Activated CD4-positive, CD25-positive, alpha-beta regulatory T cell treated with anti-CD3 and anti-CD28 coated beads, Interleukin-2, amount 50 U/mL, for 16 hours (primary cell): ENCODE results near the gene SLC38A3.

Source experiments
- DNase-seq: peaks from one replicate; pipeline ENCODE4 v3.0.0-alpha.2; 2020; ENCODE audit warnings: low read depth, low spot score

The SLC38A3 gene

GRCh38 chr3:50192124-50192523 is 12.9 kb upstream of the SLC38A3 start:
- DNase-seq = no peak

GRCh38 chr3:50192689-50193141 is 12.4 kb upstream of the SLC38A3 start:
- peak; percentile 66 for DNase-seq

- DNase-seq = no peak
Observed at GRCh38 chr3:50193286-50193685, 11.8 kb upstream of the SLC38A3 start.

DNA sequence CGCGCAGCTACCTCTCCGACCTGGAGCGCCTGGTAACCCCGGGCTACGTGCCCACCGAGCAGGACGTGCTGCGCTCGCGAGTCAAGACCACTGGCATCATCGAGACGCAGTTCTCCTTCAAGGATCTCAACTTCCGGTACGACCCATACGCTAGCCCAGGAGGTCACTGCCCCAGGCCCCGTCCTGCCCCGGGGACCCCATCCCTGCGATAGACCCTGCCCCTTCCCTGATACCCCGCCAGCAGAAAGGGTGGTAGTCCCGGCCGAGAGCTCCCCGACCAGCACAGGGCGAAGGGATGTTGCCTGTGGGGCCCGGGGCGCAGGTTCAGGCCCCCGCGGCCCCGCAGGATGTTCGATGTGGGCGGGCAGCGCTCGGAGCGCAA is 11.3 kb upstream of the SLC38A3 start:
- no peak for DNase-seq

DNA sequence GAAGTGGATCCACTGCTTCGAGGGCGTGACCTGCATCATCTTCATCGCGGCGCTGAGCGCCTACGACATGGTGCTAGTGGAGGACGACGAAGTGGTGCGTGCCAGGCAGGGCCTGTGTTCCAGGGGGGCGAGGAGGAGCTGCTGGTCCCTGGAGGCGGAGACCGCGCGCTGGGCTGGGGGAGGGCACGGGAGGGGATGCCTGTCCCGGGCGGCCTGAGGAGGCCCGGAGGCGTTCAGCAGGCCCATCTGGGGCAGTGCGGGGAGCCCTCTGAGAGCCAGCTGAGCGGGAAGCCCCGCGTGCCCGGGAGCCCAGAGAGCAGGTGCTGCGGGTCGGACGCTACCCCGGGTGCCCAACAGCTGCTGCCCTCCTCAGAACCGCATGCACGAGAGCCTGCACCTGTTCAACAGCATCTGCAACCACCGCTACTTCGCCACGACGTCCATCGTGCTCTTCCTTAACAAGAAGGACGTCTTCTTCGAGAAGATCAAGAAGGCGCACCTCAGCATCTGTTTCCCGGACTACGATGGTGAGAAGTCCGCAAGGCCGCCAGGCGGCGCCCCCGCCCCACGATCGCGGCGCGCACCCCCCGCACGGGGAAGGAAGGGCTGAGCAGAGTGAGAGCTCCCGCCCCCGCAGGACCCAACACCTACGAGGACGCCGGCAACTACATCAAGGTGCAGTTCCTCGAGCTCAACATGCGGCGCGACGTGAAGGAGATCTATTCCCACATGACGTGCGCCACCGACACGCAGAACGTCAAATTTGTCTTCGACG is 10.8 kb upstream of the SLC38A3 start:
- peak; percentile 71 for DNase-seq

DNA sequence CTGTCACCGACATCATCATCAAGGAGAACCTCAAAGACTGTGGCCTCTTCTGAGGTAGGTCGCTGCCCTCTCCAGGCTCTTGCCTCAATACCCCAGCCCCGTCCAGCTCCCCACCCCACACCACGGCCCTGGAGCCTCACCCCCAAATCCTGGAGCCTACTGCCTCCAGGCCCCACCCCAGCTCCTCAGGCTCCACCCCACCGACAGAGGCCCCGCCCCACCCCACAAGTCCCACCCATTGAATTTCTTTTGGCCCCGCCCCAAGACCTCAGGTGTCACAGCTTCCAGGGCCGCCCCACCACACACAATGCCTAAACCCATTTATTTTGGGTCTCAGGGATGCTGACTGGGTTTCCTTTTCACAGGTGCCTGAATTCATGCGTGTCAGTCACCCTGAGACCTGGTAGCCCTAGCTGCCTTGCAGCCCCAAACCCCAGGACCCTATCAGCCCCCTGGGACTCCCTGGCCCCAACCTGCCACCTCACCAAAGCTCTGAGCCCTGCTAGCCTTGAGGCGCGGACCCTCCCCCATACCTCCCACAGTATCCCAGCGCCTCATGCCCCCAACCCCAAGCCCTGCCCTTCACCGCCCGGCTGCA is 10.1 kb upstream of the SLC38A3 start:
- DNase-seq = no peak

DNA sequence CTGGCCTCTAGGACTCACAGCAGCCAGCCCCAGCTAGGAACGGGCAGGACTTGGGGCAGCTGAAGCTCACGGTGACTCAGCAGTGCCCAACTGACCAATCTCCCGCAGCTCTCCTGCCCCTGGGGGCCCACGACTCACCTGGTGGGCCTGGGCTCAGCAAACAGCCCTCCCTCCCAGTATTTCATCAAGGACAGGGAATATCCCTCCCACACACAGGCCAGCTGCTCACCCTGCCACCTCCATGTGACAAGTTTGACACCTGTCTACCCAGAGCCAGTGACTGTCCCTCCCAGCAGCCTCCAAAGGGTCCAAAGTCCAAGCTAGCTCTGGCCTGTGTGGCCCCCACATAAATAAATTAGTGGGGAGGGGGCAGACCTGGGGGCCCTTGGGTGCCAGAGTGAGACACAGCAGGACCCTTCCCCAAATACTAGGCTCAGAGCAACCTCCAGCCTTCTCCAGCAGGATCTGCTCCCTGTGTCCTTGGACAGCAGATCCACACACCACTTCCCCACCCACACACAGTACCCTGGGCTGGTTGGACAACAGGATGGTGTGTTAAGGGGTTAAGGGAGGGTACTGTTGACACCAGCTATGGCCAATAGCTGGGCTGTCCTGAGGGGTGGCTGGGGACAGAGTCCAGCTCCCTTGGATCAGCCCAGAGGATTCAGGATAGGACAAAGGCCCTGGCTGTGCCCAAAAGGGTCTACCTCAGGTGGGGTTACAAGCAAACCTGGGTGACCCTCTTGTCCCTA is 9.4 kb upstream of the SLC38A3 start:
- no peak for DNase-seq

DNA sequence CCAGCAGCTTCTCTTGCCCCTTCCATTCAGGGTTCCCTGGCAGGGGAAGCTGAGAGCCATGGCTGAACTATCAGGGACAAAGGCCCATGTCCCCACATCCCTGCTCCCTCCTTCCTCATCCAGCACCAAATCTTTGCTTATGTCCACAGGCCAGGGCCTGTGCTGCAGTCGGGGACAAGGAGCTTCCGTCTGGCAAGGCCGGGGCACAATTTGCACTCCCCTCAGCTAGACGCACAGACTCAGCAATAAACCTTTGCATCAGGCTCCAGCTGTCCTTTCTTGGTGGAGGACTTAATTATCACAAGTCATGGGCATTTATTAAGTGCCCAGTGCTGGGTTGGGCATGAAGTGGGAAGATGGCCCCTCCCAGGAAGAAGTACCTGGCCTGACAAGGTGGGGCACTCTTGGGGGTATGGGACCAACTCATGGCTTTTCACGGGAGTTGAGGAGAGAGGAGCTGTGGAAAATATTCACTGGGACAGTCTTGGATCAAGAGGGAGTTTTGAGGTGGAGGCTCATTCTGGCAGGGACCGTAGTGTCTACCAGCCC is 8.7 kb upstream of the SLC38A3 start:
- DNase-seq = no peak

DNA sequence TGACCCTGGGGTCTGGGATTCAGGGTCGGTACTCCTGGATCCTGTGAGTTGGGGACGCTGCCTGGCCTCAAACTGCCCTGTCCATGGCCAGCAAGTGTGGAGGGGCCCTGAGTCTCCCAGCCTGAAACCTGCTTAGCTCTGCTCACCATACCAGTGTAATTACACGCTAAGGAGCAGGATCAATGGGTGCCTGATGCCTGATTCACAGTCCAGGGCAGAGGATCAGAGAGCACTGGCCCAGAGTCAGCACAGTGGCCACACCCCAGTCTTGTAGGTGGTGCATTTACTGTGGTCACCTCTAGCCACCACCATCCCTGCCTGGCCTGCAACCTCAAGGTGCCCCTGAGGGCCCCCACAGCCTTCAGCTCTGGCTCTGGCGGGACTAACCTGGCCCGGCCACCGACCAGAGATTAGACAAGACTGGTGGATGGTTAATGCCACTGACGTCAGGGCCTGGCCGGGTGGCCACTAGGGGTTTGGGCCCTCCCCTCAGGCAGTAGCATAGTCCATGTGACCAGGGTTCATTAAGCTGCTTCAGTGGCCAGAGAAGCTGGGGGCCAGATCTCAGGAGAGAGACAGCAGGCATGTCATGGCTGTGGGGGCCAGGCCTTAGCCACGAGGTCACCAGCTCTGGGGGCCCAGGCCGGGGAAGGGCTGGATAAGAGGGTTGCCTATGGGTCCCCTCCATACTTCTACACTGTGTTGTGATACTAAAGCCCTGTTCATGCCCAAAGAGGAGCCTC is 3.3 kb upstream of the SLC38A3 start:
- DNase-seq = no peak

GRCh38 chr3:50202353-50203112 is 2.5 kb upstream of the SLC38A3 start:
- no peak for DNase-seq

- DNase-seq = no peak
Observed at GRCh38 chr3:50203113-50203808, 1.8 kb upstream of the SLC38A3 start.

GRCh38 chr3:50203809-50204803 is 965 bp upstream of the SLC38A3 start:
- no peak for DNase-seq

- DNase-seq = no peak
Observed at GRCh38 chr3:50205413-50206276, 574 bp downstream of the SLC38A3 start.

GRCh38 chr3:50207359-50208042 is 2.4 kb downstream of the SLC38A3 start:
- DNase-seq = no peak

DNA sequence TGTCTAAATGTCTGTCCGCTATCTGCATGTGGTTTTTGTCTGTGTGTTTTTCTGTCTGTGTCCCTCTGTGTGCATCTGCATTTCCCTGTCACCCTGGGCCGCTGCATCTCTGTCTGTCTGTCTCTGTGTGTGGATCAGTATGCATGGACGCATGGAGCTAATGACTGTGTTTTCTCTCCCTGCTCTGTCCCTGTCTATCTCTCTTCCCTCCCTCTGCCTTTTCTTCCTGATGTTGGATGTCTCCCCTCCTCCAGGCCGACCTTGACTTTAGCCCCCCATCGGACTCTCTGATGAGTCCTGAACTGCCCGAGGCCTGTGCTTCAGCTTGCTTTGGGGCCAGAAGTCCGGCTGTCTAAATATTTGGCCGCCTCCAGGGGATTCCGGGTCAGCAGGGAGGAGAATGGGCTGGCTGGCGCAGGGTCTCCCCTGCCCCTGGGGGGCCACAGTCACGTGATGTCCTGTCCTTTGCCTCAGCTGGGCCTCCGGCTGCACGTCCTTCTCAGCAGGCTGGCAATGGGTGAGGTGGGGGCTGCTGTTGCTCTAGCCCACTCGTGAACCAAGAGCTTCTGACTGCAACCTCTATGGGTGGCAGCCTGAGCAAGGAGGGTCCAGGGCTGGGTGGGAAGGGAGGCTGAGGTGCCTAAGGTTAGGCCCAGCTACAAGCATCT is 3.7 kb downstream of the SLC38A3 start:
- no peak for DNase-seq

DNA sequence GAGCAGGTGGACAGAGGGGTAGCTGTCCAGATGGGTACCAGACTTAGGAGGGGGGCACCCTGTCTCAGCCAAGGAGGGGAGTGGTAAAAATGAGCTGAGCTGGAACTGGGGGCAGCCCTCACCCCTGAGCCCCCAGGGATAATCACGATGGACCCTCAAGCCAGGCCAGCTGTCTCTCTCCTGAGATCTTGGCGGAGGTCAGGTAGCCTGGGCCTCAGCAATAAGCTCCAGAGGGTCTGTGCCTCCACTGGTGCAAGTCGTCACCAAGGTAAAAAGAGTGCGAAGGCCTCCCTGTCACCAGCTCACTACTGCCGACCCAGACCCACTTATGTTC is 5.1 kb downstream of the SLC38A3 start:
- DNase-seq = no peak
